Mammary epithelial cell (primary cell): Measurements from ENCODE around the gene KBTBD4.

ENCODE experiments used
- EZH2 ChIP-seq: IDR thresholded peaks from 2 replicates; pipeline ENCODE4 v1.6.1; 2012; ENCODE audit warnings: low read length, inconsistent platforms, borderline replicate concordance
- TF ChIP-seq, protein P1 (sequence below), 2 donors: IDR thresholded peaks in 1 of 2; conservative IDR thresholded peaks in 1 of 2; 2 replicates each; pipeline ENCODE4 v1.5.1; 2011 to 2012; ENCODE audit warnings: inconsistent platforms in 2 of 2, low read length in 2 of 2, mild to moderate bottlenecking in 2 of 2, control low read depth in 1 of 2, low read depth in 1 of 2; ENCODE audit not compliant: insufficient read depth in 1 of 2; ENCODE audit errors: extremely low read depth in 1 of 2

- TF ChIP-seq EZH2, result no peak
- TF ChIP-seq, protein P1, sequence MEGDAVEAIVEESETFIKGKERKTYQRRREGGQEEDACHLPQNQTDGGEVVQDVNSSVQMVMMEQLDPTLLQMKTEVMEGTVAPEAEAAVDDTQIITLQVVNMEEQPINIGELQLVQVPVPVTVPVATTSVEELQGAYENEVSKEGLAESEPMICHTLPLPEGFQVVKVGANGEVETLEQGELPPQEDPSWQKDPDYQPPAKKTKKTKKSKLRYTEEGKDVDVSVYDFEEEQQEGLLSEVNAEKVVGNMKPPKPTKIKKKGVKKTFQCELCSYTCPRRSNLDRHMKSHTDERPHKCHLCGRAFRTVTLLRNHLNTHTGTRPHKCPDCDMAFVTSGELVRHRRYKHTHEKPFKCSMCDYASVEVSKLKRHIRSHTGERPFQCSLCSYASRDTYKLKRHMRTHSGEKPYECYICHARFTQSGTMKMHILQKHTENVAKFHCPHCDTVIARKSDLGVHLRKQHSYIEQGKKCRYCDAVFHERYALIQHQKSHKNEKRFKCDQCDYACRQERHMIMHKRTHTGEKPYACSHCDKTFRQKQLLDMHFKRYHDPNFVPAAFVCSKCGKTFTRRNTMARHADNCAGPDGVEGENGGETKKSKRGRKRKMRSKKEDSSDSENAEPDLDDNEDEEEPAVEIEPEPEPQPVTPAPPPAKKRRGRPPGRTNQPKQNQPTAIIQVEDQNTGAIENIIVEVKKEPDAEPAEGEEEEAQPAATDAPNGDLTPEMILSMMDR (conservative IDR thresholded peaks at IDR 0.05 in 1 of 2, IDR thresholded peaks at IDR 0.05 in 1 of 2; ENCODE audit: extremely low read depth in 1 of 2, insufficient read depth in 1 of 2, low read depth in 1 of 2, low read length in 2 of 2), result no peak
Observed at GRCh38 chr11:47578524-47579494, at the start of gene KBTBD4, which contains the start of gene NDUFS3.
